ENCODE data around the gene TMEM95. TPM values are rescaled to one million over a fixed set of nuclear protein-coding genes. Genes with fewer than 3 reads are reported as not detected.

TMEM95 gene
- not detected for total RNA-seq

GRCh38 chr17:7355053-7355452, at the start of gene TMEM95:
TMEM95 (plus strand) TSS chr17:7355156; CDS start chr17:7355205, 49 bp downstream.
- peak; percentile 38 for DNase-seq

GRCh38 chr17:7306911-7307685, 47.9 kb upstream of the TMEM95 start, which contains the start of gene EIF5A:
EIF5A (plus strand) TSS chr17:7307628; CDS start chr17:7309636, 2,008 bp downstream.
- peak; percentile 100 for DNase-seq

GRCh38 chr17:7307686-7308624, 47.0 kb upstream of the TMEM95 start:
- no peak for DNase-seq

GRCh38 chr17:7308625-7309433, 46.1 kb upstream of the TMEM95 start:
- peak; percentile 60 for DNase-seq

- no peak for DNase-seq
Measured at GRCh38 chr17:7309628-7310027, 45.3 kb upstream of the TMEM95 start.

- DNase-seq, result no peak
Measured at GRCh38 chr17:7311110-7311705, 43.7 kb upstream of the TMEM95 start.

GRCh38 chr17:7312432-7313087, 42.4 kb upstream of the TMEM95 start:
- no peak for DNase-seq

GRCh38 chr17:7313088-7313889, 41.7 kb upstream of the TMEM95 start:
- no peak for DNase-seq

GRCh38 chr17:7313890-7314718, 40.9 kb upstream of the TMEM95 start:
- DNase-seq, result no peak

GRCh38 chr17:7314719-7315569, 40.0 kb upstream of the TMEM95 start, which contains the start of gene GPS2:
GPS2 (minus strand) TSS chr17:7315360; CDS start chr17:7315052, 308 bp downstream.
- peak; percentile 60 for DNase-seq

- DNase-seq, result no peak
Measured at GRCh38 chr17:7315570-7316235, 39.3 kb upstream of the TMEM95 start.

- DNase-seq, result no peak
Measured at GRCh38 chr17:7317161-7317803, 37.7 kb upstream of the TMEM95 start.

GRCh38 chr17:7318121-7318860, 36.7 kb upstream of the TMEM95 start:
- no peak for DNase-seq

GRCh38 chr17:7321466-7321865, 33.5 kb upstream of the TMEM95 start:
- no peak for DNase-seq

GRCh38 chr17:7322520-7323194, 32.3 kb upstream of the TMEM95 start:
- no peak for DNase-seq
